IPS DF 6.9 (cell line): ENCODE results near the gene MYO1D.

Experiments used
- DNase-seq: peaks from one replicate; pipeline ENCODE4 v3.0.0-alpha.2; 2013; ENCODE audit warnings: low read depth, low spot score
- H3K27ac ChIP-seq: one replicate; pipeline ENCODE4 v1.5.1; 2013; ENCODE audit warnings: low read length, control low read depth
- H3K27me3 ChIP-seq: 2 replicates; pipeline ENCODE4 v1.6.1; 2013; ENCODE audit warnings: mild to moderate bottlenecking, low read length; ENCODE audit not compliant: control insufficient read depth, insufficient read depth
- H3K36me3 ChIP-seq: 2 replicates; pipeline ENCODE4 v1.6.1; 2013; ENCODE audit warnings: low read length; ENCODE audit not compliant: control insufficient read depth, insufficient read depth
- H3K4me1 ChIP-seq: 2 replicates; pipeline ENCODE4 v1.6.1; 2013; ENCODE audit warnings: low read length; ENCODE audit not compliant: control insufficient read depth, insufficient read depth
- H3K4me3 ChIP-seq: 2 replicates; pipeline ENCODE4 v1.5.1; 2013; ENCODE audit warnings: mild to moderate bottlenecking, low read length
- H3K9me3 ChIP-seq: 2 replicates; pipeline ENCODE4 v1.6.1; 2013; ENCODE audit warnings: low read length, inconsistent platforms; ENCODE audit not compliant: control insufficient read depth, insufficient read depth
- WGBS: extraction: QIAGEN DNeasy Blood & Tissue Kit; methylation state at CpG from one replicate; pipeline ENCODE4 v1.1.7; 2013; ENCODE audit warnings: mixed read lengths, missing lambda C conversion rate; ENCODE audit not compliant: insufficient read length, insufficient coverage; 5-methylcytosine and 5-hydroxymethylcytosine counted together

MYO1D gene

DNA sequence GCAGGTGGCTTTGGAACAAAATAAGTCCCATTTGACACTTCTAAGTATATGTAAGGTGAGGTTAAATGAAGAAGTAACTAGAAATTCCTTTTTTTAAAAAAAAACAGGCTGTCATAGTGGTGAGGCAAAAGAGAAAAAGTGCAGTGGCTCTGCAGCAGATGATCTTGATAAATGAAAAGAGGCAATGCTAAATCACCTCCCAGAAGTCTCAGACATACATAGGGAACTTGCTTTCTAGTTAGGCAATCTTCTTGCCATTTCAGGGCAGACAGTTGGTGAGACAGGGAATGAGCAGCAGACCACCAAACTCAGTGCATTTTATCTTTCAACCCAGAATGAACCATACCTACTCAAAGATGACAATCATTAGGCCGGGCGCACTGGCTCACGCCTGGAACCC is 90.8 kb downstream of the MYO1D start:
- Histone ChIP-seq H3K36me3 (no peaks in the 10 kb centered on the region), H3K4me3 (no peak overlapping the region), H3K27ac (no peak overlapping the region), H3K9me3 (no peaks in the 10 kb centered on the region), H3K27me3 (no peaks in the 10 kb centered on the region), H3K4me1 (no peaks in the 10 kb centered on the region)
- no peak for DNase-seq
- no CpG with 5 or more reads among the region's 3 CpGs for WGBS

GRCh38 chr17:32784113-32784512 is 92.8 kb downstream of the MYO1D start:
- DNase-seq: no peak
- H3K27ac ChIP-seq: no peak overlapping the region
- no peaks in the 10 kb centered on the region for H3K36me3 ChIP-seq
- no peaks in the 10 kb centered on the region for H3K27me3 ChIP-seq
- H3K9me3 ChIP-seq: no peaks in the 10 kb centered on the region
- H3K4me3 ChIP-seq: no peak overlapping the region
- no CpG with 5 or more reads among the region's 3 CpGs for WGBS
- no peaks in the 10 kb centered on the region for H3K4me1 ChIP-seq

DNA sequence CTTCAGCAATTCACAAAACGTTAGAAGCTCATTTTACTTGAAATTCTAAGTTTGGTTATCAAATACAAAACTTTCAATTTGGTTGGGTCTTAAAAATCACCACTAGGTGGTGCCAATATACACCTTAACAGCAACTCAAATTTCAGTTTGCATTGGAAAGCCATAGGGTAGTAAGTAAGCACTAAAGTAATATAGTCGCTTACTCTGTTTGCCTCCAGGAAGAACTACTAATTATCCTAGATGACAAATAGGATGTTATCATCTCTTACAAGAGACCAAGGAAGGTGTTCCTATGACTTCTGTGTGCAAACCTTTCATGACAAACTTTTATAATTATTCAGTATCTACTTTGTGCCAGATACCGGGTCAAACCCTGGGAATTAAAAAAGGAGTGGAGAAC is 93.3 kb downstream of the MYO1D start:
- no peak overlapping the region for H3K27ac ChIP-seq
- H3K4me1 ChIP-seq: no peaks in the 10 kb centered on the region
- H3K27me3 ChIP-seq: no peaks in the 10 kb centered on the region
- no peak overlapping the region for H3K4me3 ChIP-seq
- no CpG with 5 or more reads among the region's 3 CpGs for WGBS
- no peak for DNase-seq
- no peaks in the 10 kb centered on the region for H3K9me3 ChIP-seq
- H3K36me3 ChIP-seq: no peaks in the 10 kb centered on the region

DNA sequence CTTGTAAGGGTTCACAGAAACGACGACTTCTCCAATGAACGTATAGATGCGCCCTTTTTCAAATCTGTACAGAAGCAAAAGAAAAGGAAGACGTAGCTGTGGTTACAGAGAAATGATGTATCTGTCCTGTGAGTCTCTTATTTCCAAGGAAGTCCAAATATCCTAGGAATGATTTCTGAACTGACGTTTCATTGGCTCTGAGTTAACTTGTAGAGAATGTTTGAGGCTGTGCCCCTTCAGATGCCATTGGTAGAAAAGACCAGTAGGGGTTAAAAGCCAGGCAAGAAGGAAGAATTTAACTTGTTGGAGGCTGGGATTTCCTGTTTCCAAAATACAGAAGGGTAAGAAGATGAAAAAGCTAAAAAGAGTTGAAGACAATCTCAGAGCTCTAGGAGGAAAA is 96.2 kb downstream of the MYO1D start:
- DNase-seq: no peak
- H3K4me1 ChIP-seq: no peaks in the 10 kb centered on the region
- no CpG with 5 or more reads among the region's 6 CpGs for WGBS
- H3K4me3 ChIP-seq: no peak overlapping the region
- H3K9me3 ChIP-seq: no peaks in the 10 kb centered on the region
- H3K36me3 ChIP-seq: no peaks in the 10 kb centered on the region
- no peak overlapping the region for H3K27ac ChIP-seq
- no peaks in the 10 kb centered on the region for H3K27me3 ChIP-seq

DNA sequence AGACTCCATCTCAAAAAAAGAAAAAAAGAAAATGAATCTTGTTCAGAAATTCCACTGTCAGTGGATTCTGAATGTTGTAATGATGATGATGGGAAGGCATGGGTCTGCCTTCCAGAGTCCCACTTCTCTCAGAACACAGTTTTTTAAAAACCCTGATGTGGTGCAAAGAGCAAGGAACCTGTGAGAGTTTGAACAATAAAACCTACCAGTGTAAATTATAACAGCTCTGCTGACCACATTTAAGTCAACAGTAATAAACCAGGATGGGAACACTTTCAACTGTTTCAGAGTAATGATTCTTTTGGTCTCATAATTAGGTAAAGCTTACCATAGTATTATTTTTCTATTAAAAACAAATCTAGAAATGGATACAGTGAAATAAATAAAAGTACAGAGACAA is 99.0 kb downstream of the MYO1D start:
- H3K9me3 ChIP-seq: no peaks in the 10 kb centered on the region
- no peaks in the 10 kb centered on the region for H3K36me3 ChIP-seq
- no peak overlapping the region for H3K4me3 ChIP-seq
- no peaks in the 10 kb centered on the region for H3K4me1 ChIP-seq
- no peaks in the 10 kb centered on the region for H3K27me3 ChIP-seq
- DNase-seq: no peak
- no peak overlapping the region for H3K27ac ChIP-seq

DNA sequence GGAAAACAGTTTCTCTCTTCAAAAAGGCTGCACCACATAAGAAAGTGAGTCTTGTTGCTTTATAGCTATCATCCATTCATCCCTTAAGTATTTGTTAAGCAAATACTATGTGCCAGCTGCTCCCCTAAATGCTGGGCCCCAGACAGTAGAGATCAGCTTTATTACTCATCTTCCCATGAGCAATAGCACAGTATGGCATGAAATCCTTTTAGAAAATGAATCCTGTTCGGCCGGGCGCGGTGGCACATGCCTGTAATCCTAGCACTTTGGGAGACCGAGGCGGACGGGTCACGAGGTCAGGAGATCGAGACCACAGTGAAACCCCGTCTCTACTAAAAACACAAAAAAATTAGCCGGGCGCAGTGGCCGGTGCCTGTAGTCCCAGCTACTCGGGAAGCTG is 99.5 kb downstream of the MYO1D start:
- no CpG with 5 or more reads among the region's 14 CpGs for WGBS
- Histone ChIP-seq H3K4me1 (no peaks in the 10 kb centered on the region), H3K36me3 (no peaks in the 10 kb centered on the region), H3K27me3 (no peaks in the 10 kb centered on the region), H3K9me3 (no peaks in the 10 kb centered on the region), H3K27ac (no peak overlapping the region), H3K4me3 (no peak overlapping the region)
- no peak for DNase-seq

DNA sequence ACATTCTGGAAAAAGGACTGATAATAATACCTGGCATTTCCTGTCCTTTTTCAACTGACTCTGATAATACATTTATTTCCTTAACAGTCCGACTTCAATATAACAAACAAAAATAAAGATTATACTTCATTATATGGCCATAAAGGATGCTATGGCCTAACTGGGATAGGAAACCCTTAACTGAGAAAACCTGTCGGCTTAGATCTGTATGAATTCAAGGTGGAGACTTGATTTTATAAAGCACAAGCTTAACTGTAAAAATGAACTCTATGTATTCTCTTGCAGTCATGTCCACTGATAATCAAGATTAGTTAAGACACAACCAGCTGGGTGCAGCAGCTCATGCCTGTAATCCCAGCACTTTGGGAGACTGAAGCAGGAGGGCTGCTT is 102.2 kb downstream of the MYO1D start:
- no peaks in the 10 kb centered on the region for H3K4me1 ChIP-seq
- H3K9me3 ChIP-seq: no peaks in the 10 kb centered on the region
- DNase-seq: no peak
- H3K4me3 ChIP-seq: no peak overlapping the region
- H3K36me3 ChIP-seq: no peaks in the 10 kb centered on the region
- H3K27me3 ChIP-seq: no peaks in the 10 kb centered on the region
- no peak overlapping the region for H3K27ac ChIP-seq
- WGBS: 100% methylated on average over 1 of the region's 2 CpGs

GRCh38 chr17:32773856-32774694 is 102.8 kb downstream of the MYO1D start:
- no peak overlapping the region for H3K4me3 ChIP-seq
- no peaks in the 10 kb centered on the region for H3K27me3 ChIP-seq
- no peaks in the 10 kb centered on the region for H3K4me1 ChIP-seq
- WGBS: no CpG with 5 or more reads among the region's 6 CpGs
- DNase-seq: no peak
- H3K27ac ChIP-seq: no peak overlapping the region
- H3K36me3 ChIP-seq: no peaks in the 10 kb centered on the region
- no peaks in the 10 kb centered on the region for H3K9me3 ChIP-seq

DNA sequence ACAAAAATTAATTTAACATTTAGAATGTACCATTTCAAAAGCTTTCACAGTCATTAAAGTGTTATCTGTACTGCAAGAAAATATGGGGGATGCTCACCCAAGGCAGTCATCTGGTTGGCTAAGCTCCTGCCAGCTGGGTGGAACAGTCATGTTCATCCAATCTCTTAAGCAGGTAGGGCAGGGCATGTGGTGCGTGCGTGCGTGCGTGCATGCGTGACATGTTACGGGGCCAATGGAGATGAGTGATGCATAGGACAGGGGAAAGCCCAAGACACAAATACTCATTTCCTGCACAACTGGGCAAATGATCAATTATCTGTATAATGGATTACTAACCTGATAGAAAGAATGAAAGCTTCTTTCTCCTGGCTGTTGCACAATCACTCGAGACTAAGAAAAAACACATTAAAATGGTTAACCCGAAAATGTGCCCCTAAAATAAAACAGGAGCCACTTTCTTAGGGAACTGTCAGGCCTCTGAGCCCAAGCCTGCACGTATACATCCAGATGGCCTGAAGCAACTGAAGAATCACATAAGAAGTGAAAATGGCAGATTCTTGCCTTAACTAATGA is 104.4 kb downstream of the MYO1D start:
- no peak overlapping the region for H3K4me3 ChIP-seq
- H3K9me3 ChIP-seq: no peaks in the 10 kb centered on the region
- no peaks in the 10 kb centered on the region for H3K27me3 ChIP-seq
- H3K4me1 ChIP-seq: no peaks in the 10 kb centered on the region
- no peak for DNase-seq
- no peak overlapping the region for H3K27ac ChIP-seq
- no CpG with 5 or more reads among the region's 9 CpGs for WGBS
- no peaks in the 10 kb centered on the region for H3K36me3 ChIP-seq

- H3K27ac ChIP-seq: no peak overlapping the region
- WGBS: no CpG with 5 or more reads among the region's 2 CpGs
Observed at GRCh38 chr17:32771396-32771795, 105.5 kb downstream of the MYO1D start.

GRCh38 chr17:32769846-32770245 is 107.1 kb downstream of the MYO1D start:
- no peaks in the 10 kb centered on the region for H3K36me3 ChIP-seq
- H3K4me3 ChIP-seq: no peak overlapping the region
- H3K27ac ChIP-seq: no peak overlapping the region
- H3K4me1 ChIP-seq: no peaks in the 10 kb centered on the region
- no peak for DNase-seq
- no peaks in the 10 kb centered on the region for H3K9me3 ChIP-seq
- no CpG with 5 or more reads among the region's 3 CpGs for WGBS
- H3K27me3 ChIP-seq: no peaks in the 10 kb centered on the region

More at GRCh38 chr17:32771396-32771795, 105.5 kb downstream of the MYO1D start:
- Histone ChIP-seq H3K9me3 (no peaks in the 10 kb centered on the region), H3K4me1 (no peaks in the 10 kb centered on the region), H3K27me3 (no peaks in the 10 kb centered on the region), H3K4me3 (no peak overlapping the region), H3K36me3 (no peaks in the 10 kb centered on the region)
- no peak for DNase-seq
